Measurements from ENCODE around the gene PPP2R2B.
A peak's percentile ranks its signal among the peaks of the same experiment; 100 is the strongest.

PPP2R2B gene

GRCh38 chr5:146533882-146534281 lies 344.7 kb downstream of the PPP2R2B start:
- no peak for DNase-seq

GRCh38 chr5:146533260-146533857 lies 345.2 kb downstream of the PPP2R2B start:
- peak; percentile 27 for DNase-seq
